ENCODE measurements around the gene RNF213.

DNA sequence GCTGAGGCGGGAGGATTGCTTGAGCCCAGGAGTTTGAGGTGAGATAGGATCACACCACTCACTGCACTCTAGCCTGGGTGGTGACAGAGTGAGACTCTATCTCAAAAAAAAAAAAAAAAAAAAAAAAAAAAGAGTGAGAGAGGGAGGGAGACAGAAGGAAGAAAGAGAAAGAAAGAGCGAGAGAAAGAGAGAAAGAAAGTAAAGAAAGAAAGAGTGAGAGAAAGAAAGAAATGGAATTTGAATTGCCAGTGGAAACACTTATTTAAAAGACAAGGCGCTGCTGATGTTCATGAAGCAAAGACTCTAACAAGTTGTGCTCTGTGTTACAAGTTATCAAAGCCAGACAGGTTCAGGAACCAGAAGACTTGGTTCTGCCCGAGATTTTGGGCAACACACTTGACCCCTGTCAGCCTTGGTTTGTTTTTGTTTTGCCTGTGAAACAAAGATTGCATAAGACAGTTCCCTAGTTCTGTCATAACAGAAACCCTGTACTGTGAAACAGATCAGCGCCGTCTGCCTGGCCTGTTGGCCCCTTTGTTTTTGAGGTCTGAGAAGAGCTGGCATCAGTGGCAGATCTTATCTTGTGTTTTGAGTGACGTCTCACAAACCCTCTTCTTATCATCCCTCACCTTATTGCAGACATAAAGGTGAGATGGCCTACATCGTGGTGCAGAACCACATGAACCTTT is 98.9 kb downstream of the RNF213 start:
- TF ChIP-seq, protein P1, sequence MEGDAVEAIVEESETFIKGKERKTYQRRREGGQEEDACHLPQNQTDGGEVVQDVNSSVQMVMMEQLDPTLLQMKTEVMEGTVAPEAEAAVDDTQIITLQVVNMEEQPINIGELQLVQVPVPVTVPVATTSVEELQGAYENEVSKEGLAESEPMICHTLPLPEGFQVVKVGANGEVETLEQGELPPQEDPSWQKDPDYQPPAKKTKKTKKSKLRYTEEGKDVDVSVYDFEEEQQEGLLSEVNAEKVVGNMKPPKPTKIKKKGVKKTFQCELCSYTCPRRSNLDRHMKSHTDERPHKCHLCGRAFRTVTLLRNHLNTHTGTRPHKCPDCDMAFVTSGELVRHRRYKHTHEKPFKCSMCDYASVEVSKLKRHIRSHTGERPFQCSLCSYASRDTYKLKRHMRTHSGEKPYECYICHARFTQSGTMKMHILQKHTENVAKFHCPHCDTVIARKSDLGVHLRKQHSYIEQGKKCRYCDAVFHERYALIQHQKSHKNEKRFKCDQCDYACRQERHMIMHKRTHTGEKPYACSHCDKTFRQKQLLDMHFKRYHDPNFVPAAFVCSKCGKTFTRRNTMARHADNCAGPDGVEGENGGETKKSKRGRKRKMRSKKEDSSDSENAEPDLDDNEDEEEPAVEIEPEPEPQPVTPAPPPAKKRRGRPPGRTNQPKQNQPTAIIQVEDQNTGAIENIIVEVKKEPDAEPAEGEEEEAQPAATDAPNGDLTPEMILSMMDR (conservative IDR thresholded peaks at IDR 0.05 in 1 of 2, IDR thresholded peaks at IDR 0.05 in 1 of 2; ENCODE audit: low read depth in 1 of 2, low read length in 2 of 2) = no peak
- TF ChIP-seq EZH2 (IDR thresholded peaks at IDR 0.05; ENCODE audit: low read length, missing control alignments) = no peak

All from fibroblast of lung (primary cell).